ENCODE results near the gene PIK3R1.

- TF ChIP-seq CTCF (IDR thresholded peaks at IDR 0.05) (no peak), POLR2AphosphoS5 (IDR thresholded peaks at IDR 0.05) (peak in 1 of 3 donors; percentile 15), POLR2A (IDR thresholded peaks at IDR 0.05) (no peak)
These were observed 74.7 kb downstream of the PIK3R1 start for GRCh38 chr5:68290260-68290674.

Measured in stomach (tissue), 4 donors.